GM19193 (cell line): ENCODE measurements around the gene MSMP.

Experiments
- POLR2A ChIP-seq: IDR thresholded peaks from 4 replicates; pipeline ENCODE4 v1.6.1; 2011; ENCODE audit not compliant: insufficient read depth, insufficient read length; ENCODE audit errors: extremely low read depth

Gene MSMP

DNA sequence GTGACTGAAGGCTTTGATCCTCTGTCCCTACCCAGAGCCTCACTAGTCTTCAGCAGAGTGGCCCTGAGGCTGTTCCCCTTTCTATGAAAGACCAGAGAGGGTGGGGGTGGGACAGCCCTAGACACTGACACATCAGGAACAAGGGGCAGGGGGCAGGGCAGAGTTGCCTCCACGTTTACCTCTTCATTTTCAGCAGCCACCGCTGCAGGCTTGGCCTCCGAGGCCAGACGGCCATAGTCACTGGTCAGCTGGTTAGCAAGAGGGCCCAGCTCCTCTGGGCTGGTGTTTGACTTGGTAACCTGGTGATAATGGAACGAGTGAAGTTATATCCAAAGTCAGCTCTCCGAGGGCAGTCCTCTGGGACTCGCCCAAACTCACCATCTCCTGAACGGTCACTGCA, 48.7 kb downstream of the MSMP start:
- TF ChIP-seq POLR2A, result no peak

DNA sequence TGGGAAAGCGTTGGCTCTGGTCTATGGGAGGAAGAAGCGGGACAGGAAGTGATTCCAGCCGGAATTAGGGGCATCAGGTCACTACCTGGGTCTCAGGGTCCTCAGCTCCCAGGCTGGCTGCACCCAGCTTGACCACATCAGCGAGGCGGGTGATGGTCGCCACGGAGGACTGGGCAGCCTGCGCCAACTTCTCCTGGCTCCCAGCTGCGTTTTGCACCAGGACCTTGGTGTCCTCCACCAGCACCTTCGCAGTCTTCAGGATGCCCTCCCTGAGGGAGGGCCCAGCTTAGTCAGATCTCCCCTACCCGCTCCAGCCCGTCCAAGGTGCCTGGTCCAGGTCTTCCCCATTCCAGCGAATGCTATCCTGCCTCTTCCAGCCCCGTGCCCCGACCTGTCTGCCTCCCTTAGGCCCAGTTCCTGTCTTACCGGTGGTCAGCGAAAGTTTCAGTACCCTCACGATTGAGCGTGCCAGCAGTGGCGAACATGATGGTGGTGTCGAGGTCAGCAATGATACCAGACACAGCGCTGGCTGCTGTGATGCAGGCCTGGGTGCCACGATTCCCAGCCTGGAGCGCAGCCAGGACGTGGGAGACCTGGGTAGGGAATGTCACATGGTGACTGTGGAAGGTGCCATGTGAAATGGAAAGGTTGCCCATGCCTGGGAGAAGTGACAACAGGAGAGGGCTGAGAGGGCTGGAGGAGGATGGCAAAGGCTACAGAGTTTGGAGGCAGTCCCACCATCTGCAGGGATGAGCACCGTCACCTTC, 50.0 kb downstream of the MSMP start:
- no peak for TF ChIP-seq POLR2A
